B cell (primary cell): ENCODE measurements around the gene STUM. TPM values are rescaled to one million over a fixed set of nuclear protein-coding genes. Genes with fewer than 3 reads are reported as not detected.

Experiments
- ATAC-seq: fragments of 200-7000 bp; cut with Tn5 transposase; one replicate; pipeline ENCODE4 v1.10.0; 2021; ENCODE audit warnings: low read depth, mild to moderate bottlenecking, moderate number of reproducible peaks, moderate library complexity
- CTCF ChIA-PET: fragments of 350-600 bp; sonication (Branson Sonifier 250); formaldehyde crosslinking; loops from one replicate; lab custom pipeline; 2021; ENCODE audit warnings: antibody characterized with exemption, inconsistent platforms; lab: Charles Lee
- POLR2A ChIA-PET: fragments of 350-600 bp; sonication (Branson Sonifier 250); formaldehyde crosslinking; loops from one replicate; lab custom pipeline; 2021; ENCODE audit warnings: antibody characterized with exemption; lab: Charles Lee
- DNase-seq: peaks from one replicate; pipeline ENCODE4 v3.0.0; 2013
- H2AFZ ChIP-seq: 2 replicates; pipeline ENCODE4 v1.6.1; 2012; ENCODE audit warnings: mild to moderate bottlenecking, low read depth, low read length; ENCODE audit not compliant: insufficient read depth, poor library complexity, severe bottlenecking
- H3K27ac ChIP-seq, 2 donors: 1 replicate in 1 of 2; 2 replicates in 1 of 2; pipeline ENCODE4 v1.5.1; 2012 to 2013; ENCODE audit warnings: low read length in 2 of 2, mild to moderate bottlenecking in 2 of 2, moderate library complexity in 1 of 2
- H3K27me3 ChIP-seq, 4 experiments: fragments of 200-600 bp in 1 of 4; sonication (generic) in 1 of 4; replicated peaks in 1 of 4; 1 replicate in 2 of 4; 2 replicates in 2 of 4; pipeline versions ENCODE4 v1.6.1 to v1.7.0; 2013 to 2016; ENCODE audit warnings: low read length in 3 of 4, mild to moderate bottlenecking in 2 of 4, mixed read lengths in 1 of 4, moderate library complexity in 1 of 4; ENCODE audit not compliant: insufficient read depth in 4 of 4, control insufficient read depth in 3 of 4; ENCODE audit errors: control extremely low read depth in 1 of 4
- H3K36me3 ChIP-seq, 2 experiments: replicated peaks in 1 of 2; 1 replicate in 1 of 2; 2 replicates in 1 of 2; pipeline versions ENCODE4 v1.6.1 to v1.7.1; 2013; ENCODE audit warnings: low read length in 1 of 2; ENCODE audit not compliant: insufficient read depth in 2 of 2, control insufficient read depth in 1 of 2; ENCODE audit errors: control extremely low read depth in 1 of 2, extremely low read depth in 1 of 2
- H3K4me1 ChIP-seq, 2 donors: fragments of 200-600 bp in 1 of 2; sonication (generic) in 1 of 2; 1 replicate in 1 of 2; 2 replicates in 1 of 2; pipeline versions ENCODE4 v1.5.1 to v1.6.1; 2013 to 2017; ENCODE audit warnings: low read length in 2 of 2; ENCODE audit not compliant: control insufficient read depth in 2 of 2, insufficient read depth in 2 of 2
- H3K4me2 ChIP-seq: replicated peaks from 2 replicates; pipeline ENCODE3; 2012; ENCODE audit warnings: mild to moderate bottlenecking, low read depth, low read length; ENCODE audit not compliant: poor library complexity, severe bottlenecking
- H3K4me3 ChIP-seq, 5 experiments: fragments of 200-600 bp in 1 of 5; sonication (generic) in 1 of 5; 1 replicate in 3 of 5; 2 replicates in 2 of 5; pipeline versions ENCODE4 v1.5.1 to v1.7.0; 2011 to 2016; ENCODE audit warnings: low read length in 4 of 5, mild to moderate bottlenecking in 4 of 5, low read depth in 2 of 5, control low read depth in 1 of 5, moderate library complexity in 1 of 5; ENCODE audit not compliant: insufficient read depth in 1 of 5; ENCODE audit errors: control extremely low read depth in 1 of 5, extremely low read depth in 1 of 5
- H3K79me2 ChIP-seq: fragments of 200-600 bp; sonication (generic); one replicate; pipeline ENCODE4 v1.6.0; 2016; ENCODE audit warnings: low read length; ENCODE audit not compliant: control insufficient read depth, insufficient read depth
- H3K9ac ChIP-seq: fragments of 200-600 bp; sonication (generic); 2 replicates; pipeline ENCODE4 v1.6.1; 2017; ENCODE audit warnings: mild to moderate bottlenecking, low read length, moderate library complexity
- H3K9me3 ChIP-seq, 3 donors: one replicate each; pipeline versions ENCODE4 v1.6.1 to v1.7.1; 2013; ENCODE audit warnings: low read length in 2 of 3; ENCODE audit not compliant: control insufficient read depth in 2 of 3, insufficient read depth in 1 of 3; ENCODE audit errors: control extremely low read depth in 1 of 3
- H4K20me1 ChIP-seq: 2 replicates; pipeline ENCODE4 v1.6.0; 2012; ENCODE audit warnings: mild to moderate bottlenecking, low read length; ENCODE audit not compliant: insufficient read depth, control insufficient read depth, poor library complexity, severe bottlenecking
- H3K27ac Mint-ChIP-seq: one replicate; pipeline ENCODE4 v1.8.0; 2021; ENCODE audit warnings: mixed read lengths
- H3K27me3 Mint-ChIP-seq: one replicate; pipeline ENCODE4 v1.8.0; 2021; ENCODE audit warnings: mixed read lengths
- H3K4me1 Mint-ChIP-seq: one replicate; pipeline ENCODE4 v1.8.0; 2021; ENCODE audit warnings: mixed read lengths
- H3K4me3 Mint-ChIP-seq: one replicate; pipeline ENCODE4 v1.8.0; 2021; ENCODE audit warnings: mixed read lengths
- H3K9me3 Mint-ChIP-seq: one replicate; pipeline ENCODE4 v1.8.0; 2022; ENCODE audit warnings: mixed read lengths; ENCODE audit not compliant: insufficient read depth
- CTCF ChIP-seq: fragments of 200-600 bp; IDR thresholded peaks from one replicate; pipeline ENCODE4 v1.8.0; 2022; ENCODE audit warnings: antibody characterized with exemption, mild to moderate bottlenecking
- EZH2 ChIP-seq: IDR thresholded peaks from 2 replicates; pipeline ENCODE4 v1.6.1; 2012; ENCODE audit warnings: borderline replicate concordance, low read depth, mild to moderate bottlenecking, moderate library complexity, low read length; ENCODE audit not compliant: insufficient read depth, poor library complexity, severe bottlenecking
- WGBS: methylation state at CpG from one replicate; pipeline ENCODE4 v1.1.5; 2013; ENCODE audit warnings: missing lambda C conversion rate; ENCODE audit not compliant: insufficient coverage; 5-methylcytosine and 5-hydroxymethylcytosine counted together
- intact Hi-C: fragments of 100-400 bp; cut with micrococcal nuclease; formaldehyde crosslinking; loops from one replicate; pipeline ENCODE4 v1.10.0; 2022
- polyA plus RNA-seq: library from polyadenylated mRNA; depleted of rRNA; stranded (reverse); fragments of >200 nt; gene quantifications from 2 replicates; pipeline ENCODE4 v1.2.3, GENCODE V29; 2012
- total RNA-seq, 2 donors: library from RNA; stranded (reverse); fragments of 120-200 nt in 1 of 2; gene quantifications; 1 replicate in 1 of 2; 2 replicates in 1 of 2; pipeline versions ENCODE4 v1.2.3 to v1.2.4, GENCODE V29; 2013 to 2022

Gene STUM
- total and polyA plus RNA-seq, 2 donors (not counting 1 experiment from before 2014, with no cell fraction given), result 0.12 to 0.69 TPM

GRCh38 chr1:226530591-226530990 is 18.0 kb upstream of the STUM start:
- Histone ChIP-seq H3K4me1 (no peaks in the 10 kb centered on the region), H3K27ac (no peak overlapping the region), H3K27me3 (peaks cover 0 to 2% (median 0%) of the 10 kb centered on the region in 4 experiments), H3K9ac (no peak overlapping the region), H3K4me2 (no peak overlapping the region), H3K9me3 (peaks cover 0 to 6% (median 0%) of the 10 kb centered on the region in 3 donors), H3K79me2 (no peaks in the 10 kb centered on the region), H2AFZ (no peak overlapping the region), H3K4me3 (no peak overlapping the region), H3K36me3 (no peaks in the 10 kb centered on the region), H4K20me1 (no peaks in the 10 kb centered on the region)
- intact Hi-C loops, result no loop called here
- CTCF ChIA-PET, result no interaction called here
- no peak for ATAC-seq
- 92% methylated on average over 5 of the region's 6 CpGs for WGBS
- H3K4me3 Mint-ChIP-seq, result no peak overlapping the region
- H3K27ac Mint-ChIP-seq, result no peak overlapping the region
- TF ChIP-seq CTCF (no peak), EZH2 (no peak)
- no peaks in the 10 kb centered on the region for H3K9me3 Mint-ChIP-seq
- H3K4me1 Mint-ChIP-seq, result no peaks in the 10 kb centered on the region
- POLR2A ChIA-PET, result no interaction called here
- DNase-seq, result no peak
- H3K27me3 Mint-ChIP-seq, result peaks cover 24% of the 10 kb centered on the region

GRCh38 chr1:226531360-226532093 is 17.0 kb upstream of the STUM start:
- DNase-seq (no peak), ATAC-seq (no peak)
- H3K9me3 ChIP-seq, result peaks cover 0 to 6% (median 0%) of the 10 kb centered on the region in 3 donors
- H4K20me1 ChIP-seq, result no peaks in the 10 kb centered on the region
- CTCF ChIA-PET, result interaction anchor here (2.1 kb wide), 1 partner anchor 16 kb away, joined by 6 read pairs; no protein-coding TSS in a partner anchor
- no peaks in the 10 kb centered on the region for H3K36me3 ChIP-seq
- Mint-ChIP-seq H3K27me3 (peaks cover 24% of the 10 kb centered on the region), H3K9me3 (no peaks in the 10 kb centered on the region), H3K27ac (no peak overlapping the region), H3K4me3 (no peak overlapping the region), H3K4me1 (no peaks in the 10 kb centered on the region)
- intact Hi-C loops, result no loop called here
- H2AFZ ChIP-seq, result no peak overlapping the region
- no peak overlapping the region for H3K4me3 ChIP-seq
- POLR2A ChIA-PET, result no interaction called here
- H3K27ac ChIP-seq, result no peak overlapping the region
- peaks cover 0 to 2% (median 0%) of the 10 kb centered on the region in 4 experiments for H3K27me3 ChIP-seq
- 100% methylated on average over 3 of the region's 4 CpGs for WGBS
- TF ChIP-seq EZH2 (no peak), CTCF (no peak)
- no peak overlapping the region for H3K9ac ChIP-seq
- no peaks in the 10 kb centered on the region for H3K79me2 ChIP-seq
- H3K4me2 ChIP-seq, result no peak overlapping the region
- H3K4me1 ChIP-seq, result no peaks in the 10 kb centered on the region
